GM21390 (cell line): Measurements from ENCODE around the gene LCP2.

ENCODE experiments used
- ATAC-seq: cut with Tn5 transposase; IDR thresholded peaks from one replicate; pipeline ENCODE4 v1.9.1; 2021; ENCODE audit not compliant: unreplicated experiment

The LCP2 gene

DNA sequence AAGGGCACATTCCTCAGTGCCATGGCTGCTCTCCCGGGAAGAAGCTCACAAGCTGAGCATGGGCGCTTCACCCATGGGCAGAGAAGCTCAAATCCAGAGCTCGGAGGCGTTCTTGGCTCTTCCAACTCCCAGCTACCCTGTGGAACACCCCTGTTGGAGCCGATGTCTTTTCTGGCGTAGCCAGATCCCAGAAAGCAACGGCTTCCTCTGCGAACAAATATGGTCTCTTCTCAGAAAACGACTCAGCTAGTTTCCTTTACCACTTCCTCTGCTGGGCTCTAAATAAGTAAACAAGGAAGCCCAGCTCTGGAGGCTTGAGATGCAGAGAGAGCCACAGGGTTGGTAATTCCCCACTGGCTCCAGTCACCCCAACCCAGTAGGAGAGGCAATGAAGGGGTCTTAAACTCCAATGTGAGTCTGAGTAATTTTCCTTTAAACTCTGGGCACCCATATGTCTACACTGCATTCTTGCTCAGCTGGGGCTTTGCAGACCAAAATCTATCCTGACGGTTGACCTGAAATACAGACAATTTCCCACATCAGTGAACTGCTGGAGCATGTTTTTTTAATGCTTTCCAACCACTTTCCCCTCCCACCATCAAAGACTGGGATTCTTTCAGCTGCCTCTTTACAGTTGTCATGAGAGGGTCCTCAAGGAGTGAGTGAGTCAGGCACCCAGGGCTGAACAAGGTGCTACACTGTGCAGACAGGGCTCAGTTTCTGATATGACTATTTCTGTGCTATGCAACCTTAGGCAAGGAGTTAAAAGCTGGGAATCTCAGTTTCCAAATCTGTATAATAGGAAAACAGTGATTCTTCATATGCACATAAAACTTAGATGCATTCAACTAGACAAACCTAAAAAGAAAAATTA, at the start of gene LCP2:
LCP2 (minus strand) TSS at position 189 of the 874 bp plus-strand sequence; CDS start at position 23, 166 bp downstream.
- peak; percentile 42 for ATAC-seq

DNA sequence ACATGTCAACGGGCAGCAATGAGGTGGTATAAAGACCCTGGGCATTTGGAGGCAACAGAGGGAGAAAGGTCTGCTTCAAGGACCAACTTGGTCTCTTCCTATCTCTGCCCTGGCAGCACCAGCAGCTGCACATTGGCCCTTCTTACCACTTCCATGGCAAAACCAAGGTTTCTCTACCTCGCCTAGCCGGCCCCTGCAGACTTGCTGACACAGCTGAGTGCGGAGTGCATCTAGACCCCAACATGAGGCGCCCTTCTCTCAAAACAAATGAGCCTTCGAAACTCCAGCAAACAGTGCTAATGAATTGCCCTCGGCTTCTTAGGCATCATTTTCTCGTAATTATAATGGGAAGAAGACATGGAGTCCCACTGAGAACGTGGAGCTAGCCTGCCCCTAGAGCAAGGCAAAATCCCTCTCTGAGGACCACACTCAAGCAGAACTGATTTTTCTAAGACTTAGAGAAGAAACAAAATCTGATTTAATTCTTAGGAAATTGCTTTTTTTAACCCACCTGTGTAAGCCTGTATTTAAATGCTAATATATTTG, 49.5 kb upstream of the LCP2 start:
- no peak for ATAC-seq

DNA sequence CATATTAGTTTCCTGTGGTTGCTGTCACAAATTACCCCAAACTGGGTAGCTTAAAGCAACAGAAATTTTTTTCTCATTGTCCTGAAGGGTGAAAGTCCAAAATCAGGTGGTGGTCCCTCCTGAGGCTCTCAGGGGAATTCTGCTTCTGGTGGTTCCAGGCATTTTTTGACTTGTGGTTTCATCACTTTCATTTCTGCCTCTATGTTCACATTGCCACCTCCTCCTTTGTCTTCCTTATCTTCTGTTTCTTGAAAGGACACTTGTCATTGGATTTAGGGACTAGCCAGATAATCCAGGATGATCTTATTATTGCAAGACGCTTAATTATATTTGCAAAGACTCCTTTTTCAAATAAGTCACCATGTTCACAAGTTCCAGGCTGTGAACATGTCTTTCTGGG, 48.4 kb upstream of the LCP2 start:
- no peak for ATAC-seq

DNA sequence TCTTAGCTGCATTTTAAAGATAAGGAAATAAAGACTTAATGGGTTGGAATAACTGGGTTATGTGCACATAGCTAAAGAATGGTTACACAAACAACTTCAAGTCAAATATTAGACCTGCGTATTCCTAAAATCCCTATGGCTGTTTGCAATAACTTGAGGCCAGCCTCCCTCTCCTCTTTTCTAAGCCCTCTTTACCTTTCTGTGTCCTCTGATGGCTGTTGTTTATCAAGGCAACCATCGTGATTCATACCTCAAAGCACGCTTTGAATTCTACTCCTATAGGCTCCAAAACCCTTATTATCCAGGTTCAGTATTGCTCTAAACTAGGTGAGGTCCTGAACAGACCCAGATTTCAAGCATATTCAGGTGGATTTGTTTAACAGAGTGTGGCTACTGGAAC, 45.6 kb upstream of the LCP2 start:
- ATAC-seq: no peak

DNA sequence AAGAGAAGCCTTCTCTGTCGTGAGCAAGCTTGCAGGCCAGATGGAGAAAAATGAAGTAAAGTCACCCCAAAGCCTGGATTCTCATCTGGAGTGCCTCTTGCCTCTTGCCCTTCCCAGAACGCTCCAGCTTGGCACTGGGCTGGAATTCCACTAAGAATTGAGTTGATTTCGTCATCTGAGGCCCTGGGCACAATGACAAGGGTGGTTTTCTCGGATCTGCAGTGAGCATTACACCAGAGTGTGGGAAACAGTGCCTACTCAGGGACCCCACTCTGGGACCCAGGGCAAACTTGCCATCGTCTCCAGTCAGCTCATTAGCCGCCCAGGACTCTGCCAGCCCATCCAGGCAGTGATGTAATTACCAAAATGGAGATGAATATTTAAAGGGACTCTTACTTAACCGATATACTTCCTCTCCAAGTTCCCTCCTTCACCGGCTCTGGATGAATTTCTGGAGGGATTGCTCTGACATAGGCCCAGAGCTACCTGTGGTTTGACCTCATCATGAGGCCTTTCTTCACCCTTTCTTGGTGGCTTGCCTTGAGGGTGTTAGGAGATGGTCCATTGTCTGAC, 44.7 kb upstream of the LCP2 start:
- ATAC-seq: no peak

DNA sequence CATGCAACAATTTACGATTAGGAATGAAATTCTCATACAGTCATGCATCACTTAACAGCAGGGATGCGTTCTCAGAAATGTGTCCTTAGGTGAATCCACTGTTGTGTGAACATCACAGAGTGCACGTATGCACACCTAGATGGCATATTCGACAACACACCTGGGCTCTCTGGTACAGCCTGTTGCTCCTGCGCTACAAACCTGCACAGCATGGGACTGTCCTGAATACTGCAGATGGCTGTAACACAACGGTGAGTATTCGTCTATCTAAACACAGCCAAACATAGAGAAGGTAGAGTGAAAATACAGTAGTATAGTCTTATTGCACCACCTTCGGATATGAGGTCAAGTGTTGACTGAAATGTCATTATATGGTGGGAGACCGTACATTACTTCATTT, 44.0 kb upstream of the LCP2 start:
- no peak for ATAC-seq

DNA sequence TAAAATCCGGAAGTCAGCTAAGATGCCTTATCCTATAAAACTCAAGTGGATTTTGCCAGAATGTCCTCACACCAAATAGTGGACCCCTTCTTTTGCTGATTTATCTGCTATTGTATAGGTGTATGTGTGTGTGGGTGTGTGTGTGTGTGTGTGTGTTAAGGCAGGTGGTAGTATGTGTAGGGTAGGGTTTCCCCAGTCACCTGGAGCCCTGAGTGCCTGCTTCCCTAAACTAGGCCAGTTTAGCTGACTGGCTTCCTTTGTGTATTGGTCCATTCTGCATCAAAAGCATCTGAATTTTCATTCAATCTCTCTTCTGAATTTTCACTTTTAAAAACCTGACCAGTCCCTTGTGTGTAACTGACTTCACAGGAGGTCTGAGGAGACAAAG, 42.2 kb upstream of the LCP2 start:
- ATAC-seq: no peak

DNA sequence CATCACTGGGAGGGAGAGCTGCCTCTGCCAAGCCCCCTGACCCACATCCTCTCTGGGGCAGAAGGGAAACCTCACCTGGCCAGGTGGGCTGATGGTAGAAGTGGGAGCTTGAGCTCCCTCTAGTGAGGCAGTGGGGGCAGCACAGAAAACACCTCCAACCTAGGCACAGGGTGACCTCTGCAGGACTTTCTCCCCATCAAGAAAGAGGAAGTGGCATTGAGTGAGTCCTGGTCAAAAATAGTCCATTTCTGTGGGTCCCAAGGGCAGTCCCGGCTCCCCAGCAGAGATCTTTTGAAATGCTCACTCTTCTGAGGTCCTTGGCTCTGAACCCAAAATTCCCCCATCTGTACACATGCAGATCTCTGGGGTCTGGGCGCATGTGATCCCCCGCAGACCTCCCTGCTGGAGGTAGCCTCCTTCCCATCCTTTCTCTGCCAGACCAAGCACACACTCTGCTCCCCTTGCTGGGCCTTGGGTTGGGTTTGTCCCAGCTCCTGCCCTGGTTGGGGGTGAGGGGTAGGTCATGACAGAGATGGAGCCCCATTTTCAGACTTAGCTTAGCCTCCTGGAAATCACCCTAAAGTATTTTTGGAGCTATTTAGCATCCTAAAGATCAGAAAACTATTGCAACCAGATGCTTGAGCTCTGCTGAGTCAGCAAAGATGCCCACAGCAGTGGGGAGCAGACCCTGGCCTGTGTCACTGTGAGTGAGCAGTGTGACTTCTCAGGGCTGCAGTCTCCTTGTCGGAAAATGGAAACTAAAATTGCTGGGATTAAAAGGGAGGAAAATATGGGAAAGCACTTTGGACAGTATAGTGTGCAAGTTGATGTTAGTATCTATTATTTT, 41.6 kb upstream of the LCP2 start:
- peak; percentile 89 for ATAC-seq

DNA sequence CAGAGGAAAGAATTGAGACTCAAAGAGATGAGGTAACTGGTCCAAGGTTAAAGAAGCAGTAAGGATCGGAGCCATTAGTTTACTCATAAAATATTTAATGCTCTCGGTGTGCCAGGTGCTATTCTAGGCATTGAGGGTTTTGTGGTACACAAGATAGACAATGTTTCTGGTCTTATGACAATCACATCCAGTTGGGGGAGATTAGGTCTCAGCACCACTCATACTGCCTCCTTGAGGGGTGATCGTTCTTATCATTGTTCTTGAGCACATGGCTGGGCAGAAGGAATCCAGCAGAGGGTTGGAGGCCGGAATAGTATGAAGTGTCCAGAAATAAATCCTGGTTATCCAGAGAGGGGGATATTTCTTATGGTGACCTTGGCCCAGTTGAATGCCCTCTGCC, 40.7 kb upstream of the LCP2 start:
- ATAC-seq: no peak

DNA sequence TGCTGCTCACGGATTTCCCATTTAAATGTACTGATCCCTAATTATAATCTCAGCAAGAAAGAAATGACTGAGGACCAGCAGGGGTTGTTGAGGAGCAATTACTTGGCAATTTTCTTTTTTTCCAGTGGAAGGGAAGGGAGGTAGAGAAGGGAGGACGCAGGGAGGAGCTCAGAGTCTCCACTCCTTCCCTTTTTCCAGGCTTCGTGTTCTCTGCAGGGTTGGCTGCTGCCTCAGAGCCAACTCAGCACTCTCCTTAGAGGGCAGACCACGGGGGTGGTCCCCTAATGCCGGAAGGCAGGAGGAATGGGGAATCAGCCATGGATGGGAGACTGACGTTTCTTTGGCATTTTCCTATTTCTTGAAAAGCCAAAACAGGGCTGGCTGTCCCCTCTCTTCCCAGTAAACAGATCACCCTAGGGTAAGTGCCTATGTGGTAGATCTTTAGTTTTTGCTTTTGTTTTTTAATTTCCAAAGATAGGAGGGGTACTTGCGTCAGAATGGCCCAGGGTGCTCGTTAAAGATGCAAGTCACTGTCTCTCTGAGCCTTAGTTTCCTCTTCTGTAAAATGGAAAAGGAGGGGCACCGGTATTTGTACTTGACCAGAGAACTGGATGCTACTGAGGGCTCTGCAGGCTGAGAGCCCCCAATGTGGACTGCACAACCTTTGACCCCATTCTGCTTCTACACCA, 39.6 kb upstream of the LCP2 start:
- ATAC-seq: no peak

DNA sequence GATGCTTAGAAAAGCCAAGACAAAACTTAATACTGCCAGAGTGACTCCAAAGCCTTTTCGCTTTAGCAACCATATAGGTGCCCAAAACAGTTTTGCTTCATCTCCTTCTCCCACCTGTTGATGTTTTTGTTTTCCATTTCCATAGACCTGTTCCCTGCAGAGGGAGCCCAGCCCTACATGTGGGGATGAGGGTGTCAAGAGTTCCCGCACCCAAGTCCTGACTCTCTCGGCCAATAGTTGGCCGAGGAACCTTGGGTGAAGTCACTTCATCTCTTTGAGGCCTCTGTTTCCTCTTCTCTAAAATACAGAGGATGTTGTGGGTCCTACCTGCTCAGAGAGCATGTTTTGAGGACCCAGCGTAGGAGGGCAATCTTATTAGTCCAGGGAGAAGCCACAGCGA, 38.5 kb upstream of the LCP2 start:
- no peak for ATAC-seq

DNA sequence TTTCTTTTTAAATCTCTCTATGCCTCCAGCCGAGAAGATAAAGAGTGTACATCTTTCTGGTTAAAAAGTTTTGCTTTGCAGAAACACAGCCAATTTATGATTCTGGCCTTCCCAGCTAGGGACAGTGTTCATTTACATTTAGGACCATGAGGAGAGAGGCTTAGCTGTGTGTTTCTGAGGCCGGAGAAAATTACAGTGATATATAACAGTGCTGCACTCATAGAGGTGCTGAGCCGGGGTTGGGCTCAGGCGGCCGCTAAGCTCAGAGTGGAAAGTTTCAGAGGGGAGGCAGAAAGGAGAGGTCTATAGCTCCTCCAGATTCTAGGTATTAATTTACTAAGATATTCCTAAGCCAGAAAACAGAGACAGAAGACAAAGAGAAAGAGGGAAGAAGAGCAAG, 37.0 kb upstream of the LCP2 start:
- ATAC-seq: no peak

DNA sequence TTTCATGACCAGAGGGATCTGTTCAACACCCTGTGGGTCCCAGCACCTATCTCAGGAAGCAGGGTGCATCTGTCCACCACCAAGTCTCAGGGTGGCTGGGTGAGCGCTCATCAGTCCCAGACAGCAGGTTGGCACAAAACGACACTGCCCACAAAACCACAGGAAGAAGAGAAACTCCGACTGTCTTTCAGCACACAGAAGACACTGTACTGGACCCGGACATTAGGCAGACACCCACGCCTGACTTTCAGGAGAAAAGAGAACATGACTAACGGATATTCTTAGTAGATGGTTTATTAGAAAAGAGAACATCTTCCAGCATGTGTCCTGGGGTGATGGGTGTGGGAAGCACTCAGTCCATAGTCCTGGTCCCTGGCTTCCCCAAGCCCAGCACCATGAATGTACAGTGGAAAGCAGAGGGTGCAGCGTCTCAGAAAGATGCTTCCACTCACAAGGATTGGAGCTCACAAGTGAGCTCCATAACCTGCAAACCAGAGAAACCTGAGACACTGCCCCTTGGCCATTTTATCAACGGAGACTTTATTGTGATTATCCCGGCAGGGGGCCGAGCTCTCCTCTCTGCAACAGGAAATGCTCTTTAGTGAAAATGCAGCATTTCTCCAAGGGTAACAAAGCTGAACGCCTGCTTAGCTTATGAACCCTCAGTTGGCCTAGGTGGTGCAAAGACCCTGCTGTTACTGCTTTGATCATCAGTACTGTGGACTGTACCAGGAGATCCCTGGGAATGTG, 35.8 kb upstream of the LCP2 start:
- ATAC-seq: peak; percentile 46

DNA sequence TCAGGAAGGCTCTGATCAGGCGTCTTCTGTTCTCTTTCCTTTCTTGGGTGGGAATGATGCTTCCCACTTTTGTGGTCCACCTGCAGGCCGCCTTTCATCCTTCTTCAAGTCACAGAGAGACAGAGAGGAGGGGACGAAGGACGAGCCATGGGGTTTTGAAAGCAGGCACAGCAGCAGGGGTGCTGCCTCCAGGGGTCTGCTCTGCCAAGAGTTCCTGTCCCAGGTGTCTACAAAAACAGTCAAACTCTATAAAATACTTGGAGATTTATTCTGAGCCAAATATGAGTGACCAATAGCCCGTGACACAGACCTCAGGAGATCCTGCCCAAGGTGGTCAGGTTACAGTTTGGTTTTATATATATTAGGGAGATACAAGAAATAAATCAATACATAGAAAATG, 34.5 kb upstream of the LCP2 start:
- ATAC-seq: no peak

DNA sequence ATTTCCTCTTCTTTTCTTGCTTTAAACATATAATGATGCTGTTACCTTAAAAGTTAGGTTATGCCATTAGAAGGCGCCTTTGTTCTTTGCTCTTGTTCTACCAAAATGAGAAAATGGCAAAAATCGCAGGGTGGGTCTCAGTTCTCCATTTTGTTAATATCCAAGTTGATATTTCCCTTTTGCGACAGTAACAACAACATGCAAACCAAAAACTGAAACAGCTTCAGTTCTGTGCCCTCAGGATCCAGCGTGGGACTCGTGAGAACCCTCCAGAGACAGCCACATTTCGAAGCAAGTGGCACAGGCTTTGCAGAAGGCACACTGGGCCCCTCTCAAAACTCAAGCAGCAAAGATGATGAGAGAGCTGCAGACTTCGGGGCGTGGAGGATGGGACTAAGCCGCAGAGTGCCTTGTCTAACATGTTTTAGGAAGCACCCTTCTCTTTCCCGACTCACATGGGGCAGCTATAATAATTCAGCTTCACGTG, 33.0 kb upstream of the LCP2 start:
- ATAC-seq: no peak

DNA sequence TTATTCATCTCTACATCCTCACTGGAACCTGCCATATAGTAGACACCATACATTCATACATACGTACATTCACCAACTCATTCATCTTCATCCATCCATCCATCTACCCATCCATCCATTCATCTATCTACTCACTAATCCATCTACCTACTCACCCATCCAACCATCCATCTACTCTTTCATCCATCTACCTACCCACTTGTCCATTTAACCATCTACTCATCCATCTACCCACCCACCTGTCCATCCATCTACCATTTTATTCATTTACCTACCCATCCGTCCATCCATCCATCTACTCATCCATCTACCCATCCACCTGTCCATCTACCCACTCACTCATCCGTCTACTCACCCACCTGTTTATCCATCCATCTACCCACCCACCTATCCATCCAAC, 31.9 kb upstream of the LCP2 start:
- no peak for ATAC-seq

DNA sequence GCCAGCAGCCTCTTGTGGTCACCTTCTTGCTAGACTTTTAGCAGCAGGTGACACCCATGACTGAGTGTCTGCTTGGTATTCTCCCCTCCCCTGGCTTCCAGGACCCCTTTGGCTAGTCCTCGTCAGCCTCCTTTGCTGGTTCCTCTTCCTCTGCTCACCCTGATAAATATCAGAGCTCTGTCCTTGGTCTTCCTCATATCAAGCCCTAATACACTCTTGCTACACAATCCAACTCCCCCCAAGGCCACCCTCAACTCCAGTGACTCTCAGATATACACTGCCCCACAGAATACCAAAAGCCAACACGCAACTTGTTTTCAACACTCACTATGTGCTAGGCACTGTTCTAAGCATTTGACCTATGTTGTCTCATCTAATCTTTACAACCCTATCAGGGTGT, 30.3 kb upstream of the LCP2 start:
- ATAC-seq: no peak

DNA sequence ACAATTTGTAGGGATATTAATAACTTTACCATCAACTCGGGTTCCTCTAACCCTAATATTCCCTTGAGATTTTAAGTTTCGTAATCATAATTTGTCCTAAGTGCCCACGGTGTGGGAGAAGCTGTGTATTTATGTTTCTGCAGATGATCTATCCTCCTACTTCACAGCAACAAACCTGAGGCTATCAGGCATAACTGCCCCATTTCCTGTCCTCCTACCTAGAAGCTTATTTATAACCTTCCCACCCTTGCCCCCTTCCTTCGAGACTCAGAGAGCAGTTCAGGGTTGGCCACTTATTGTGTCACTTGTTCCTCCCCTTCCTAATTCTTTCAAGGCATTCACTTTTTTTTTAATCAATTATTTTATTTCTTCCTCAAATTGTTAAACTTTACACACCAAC, 29.6 kb upstream of the LCP2 start:
- ATAC-seq: peak; percentile 37

DNA sequence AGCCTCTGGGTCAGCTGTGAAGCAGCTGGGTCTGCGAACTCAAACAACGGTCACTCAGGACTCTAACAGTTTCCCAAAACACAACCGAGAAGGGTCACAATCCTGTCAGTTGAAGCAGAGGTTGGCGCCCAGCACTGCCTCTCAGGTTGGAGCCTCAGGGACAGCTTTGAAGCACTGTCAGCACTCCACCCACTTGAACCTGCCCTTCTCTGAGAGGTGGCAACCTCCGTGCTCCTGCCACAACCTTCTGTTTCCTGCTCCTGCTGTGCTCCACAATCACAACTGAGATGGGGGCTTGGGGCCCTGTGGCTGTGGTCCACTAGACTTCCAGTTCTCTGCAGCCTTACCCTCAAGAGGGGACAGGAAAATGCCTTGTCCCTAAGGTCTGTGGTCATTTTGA, 21.7 kb upstream of the LCP2 start:
- no peak for ATAC-seq

DNA sequence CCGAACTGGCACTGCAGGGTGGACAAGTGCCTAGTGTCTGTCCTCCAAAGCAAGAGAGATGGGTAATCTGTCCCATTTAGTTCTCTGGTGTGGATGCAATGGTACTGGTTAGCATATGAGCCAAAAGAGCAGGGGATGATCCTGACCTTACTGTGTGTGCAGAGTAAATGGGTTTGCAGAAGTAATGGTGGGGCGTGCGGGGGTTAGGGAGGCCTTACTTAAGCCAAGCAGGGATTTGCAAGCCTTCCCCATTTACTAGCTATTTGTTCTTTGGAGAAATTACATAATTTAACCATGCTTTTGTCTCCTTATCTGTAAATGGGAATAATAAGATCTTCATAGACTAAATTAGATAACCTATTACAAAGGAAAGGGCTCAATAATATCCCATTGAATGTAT, 19.9 kb upstream of the LCP2 start:
- no peak for ATAC-seq
